Measurements from ENCODE around the gene RASSF5.

RASSF5 gene

DNA sequence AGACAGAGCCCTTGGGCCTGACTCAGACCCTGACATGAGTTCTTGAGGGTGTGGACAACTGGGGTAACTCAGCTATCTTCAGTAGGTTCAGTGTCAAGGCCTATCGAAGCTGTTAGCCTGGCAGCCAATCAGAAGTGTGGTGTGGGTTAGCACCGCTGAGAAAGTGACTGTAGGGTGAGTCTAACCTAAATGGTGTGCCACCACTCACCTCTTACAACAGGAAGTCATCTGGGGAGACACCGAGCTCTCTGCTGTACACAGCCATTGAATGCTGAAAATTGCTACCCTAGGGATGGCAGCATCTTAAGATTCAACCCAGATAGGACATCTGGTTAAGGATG, 44.6 kb downstream of the RASSF5 start:
- no peak overlapping the region for H3K4me3 ChIP-seq (ENCODE audit: low read depth, low read length)
- no peak for DNase-seq (ENCODE audit: low read depth)
- TF ChIP-seq, protein P1, sequence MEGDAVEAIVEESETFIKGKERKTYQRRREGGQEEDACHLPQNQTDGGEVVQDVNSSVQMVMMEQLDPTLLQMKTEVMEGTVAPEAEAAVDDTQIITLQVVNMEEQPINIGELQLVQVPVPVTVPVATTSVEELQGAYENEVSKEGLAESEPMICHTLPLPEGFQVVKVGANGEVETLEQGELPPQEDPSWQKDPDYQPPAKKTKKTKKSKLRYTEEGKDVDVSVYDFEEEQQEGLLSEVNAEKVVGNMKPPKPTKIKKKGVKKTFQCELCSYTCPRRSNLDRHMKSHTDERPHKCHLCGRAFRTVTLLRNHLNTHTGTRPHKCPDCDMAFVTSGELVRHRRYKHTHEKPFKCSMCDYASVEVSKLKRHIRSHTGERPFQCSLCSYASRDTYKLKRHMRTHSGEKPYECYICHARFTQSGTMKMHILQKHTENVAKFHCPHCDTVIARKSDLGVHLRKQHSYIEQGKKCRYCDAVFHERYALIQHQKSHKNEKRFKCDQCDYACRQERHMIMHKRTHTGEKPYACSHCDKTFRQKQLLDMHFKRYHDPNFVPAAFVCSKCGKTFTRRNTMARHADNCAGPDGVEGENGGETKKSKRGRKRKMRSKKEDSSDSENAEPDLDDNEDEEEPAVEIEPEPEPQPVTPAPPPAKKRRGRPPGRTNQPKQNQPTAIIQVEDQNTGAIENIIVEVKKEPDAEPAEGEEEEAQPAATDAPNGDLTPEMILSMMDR (IDR thresholded peaks at IDR 0.05; ENCODE audit: low read depth, low read length, missing control alignments), result no peak

DNA sequence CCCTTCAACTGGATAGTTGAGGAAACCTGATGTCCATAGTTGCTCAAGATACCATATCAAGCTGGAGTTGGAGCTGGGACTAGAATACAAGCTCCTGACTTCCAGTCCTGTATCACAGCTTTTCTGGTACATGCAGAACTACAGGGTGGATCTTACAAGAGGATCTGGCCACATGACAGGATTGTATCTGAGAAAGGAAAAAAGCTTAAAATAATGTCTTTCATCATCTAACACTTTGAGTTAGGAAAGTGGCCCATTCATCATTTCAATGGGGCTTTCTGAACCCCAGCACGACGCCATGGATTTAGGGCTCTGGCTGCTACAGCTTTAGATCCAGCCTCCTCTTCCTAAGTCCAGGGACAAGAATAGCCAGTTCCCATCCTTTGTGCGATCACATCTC, 46.9 kb downstream of the RASSF5 start:
- no peak for DNase-seq (ENCODE audit: low read depth)
- TF ChIP-seq, protein P1 (IDR thresholded peaks at IDR 0.05; ENCODE audit: low read depth, low read length, missing control alignments), result no peak
- no peak overlapping the region for H3K4me3 ChIP-seq (ENCODE audit: low read depth, low read length)

DNA sequence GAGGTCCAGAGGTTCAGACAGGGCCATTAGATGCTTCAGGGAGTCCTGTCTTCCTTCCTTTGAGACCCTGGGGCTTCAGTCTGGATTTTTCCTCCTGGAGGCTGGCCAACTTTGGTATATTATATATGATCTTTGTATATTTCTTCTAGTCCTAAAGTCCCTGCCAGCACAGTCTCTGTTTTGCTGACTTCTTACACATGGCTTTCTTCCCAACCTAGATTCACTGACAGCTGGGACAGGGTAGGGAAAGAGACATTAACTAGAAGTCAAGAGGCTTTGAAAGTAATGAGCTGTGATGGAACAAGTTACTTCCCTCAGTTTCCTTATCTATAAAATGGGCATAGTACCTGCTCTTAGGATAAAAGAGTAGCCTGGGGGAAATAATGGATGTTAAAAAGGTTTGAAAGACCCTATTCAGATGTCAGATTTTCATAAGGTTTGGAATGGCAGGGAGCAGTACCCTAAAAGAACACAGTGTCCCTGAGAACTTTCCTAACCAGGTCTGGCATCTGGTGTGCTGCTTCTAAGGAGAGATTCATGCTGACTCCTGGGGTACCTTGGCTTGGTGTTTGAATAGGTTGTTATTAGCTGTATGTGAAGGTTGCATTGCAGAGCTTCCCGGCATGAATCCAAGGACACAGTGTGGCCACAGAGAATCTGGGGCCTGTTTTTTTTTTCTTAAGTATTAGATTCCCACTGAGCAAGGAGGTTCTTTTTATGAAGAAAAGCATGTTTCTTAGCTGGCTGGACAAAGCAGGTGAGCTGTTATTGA, 47.6 kb downstream of the RASSF5 start:
- TF ChIP-seq, protein P1 (IDR thresholded peaks at IDR 0.05; ENCODE audit: low read depth, low read length, missing control alignments), result no peak
- DNase-seq (ENCODE audit: low read depth), result no peak
- H3K4me3 ChIP-seq (ENCODE audit: low read depth, low read length), result no peak overlapping the region; the same call in 1 of the 2 replicates

DNA sequence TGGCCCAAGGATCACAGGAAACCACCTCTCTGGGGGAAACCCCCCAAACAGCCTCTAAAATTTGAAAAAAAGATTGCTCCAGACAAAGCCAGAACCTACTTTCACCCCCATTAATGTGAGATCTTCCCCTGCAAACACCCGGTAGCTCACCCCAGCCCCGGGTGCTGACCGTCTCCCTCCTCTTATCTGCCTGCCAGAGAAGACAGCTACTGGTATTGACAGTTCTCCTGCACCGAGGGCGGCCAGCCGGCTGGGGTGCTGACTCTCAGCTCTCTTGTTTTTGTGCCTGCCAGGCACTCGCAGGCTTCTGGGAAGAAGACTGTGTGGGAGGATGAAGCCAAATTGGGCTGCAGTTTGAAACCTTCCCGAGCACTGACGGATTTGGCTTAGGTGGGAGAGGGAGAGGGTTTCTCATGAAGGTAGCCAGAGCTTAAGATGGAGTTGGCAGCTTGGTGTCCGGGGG, 48.2 kb downstream of the RASSF5 start:
- no peak for DNase-seq (ENCODE audit: low read depth)
- H3K4me3 ChIP-seq (ENCODE audit: low read depth, low read length), result no peak overlapping the region; the same call in 1 of the 2 replicates
- TF ChIP-seq, protein P1 (IDR thresholded peaks at IDR 0.05; ENCODE audit: low read depth, low read length, missing control alignments), result no peak

DNA sequence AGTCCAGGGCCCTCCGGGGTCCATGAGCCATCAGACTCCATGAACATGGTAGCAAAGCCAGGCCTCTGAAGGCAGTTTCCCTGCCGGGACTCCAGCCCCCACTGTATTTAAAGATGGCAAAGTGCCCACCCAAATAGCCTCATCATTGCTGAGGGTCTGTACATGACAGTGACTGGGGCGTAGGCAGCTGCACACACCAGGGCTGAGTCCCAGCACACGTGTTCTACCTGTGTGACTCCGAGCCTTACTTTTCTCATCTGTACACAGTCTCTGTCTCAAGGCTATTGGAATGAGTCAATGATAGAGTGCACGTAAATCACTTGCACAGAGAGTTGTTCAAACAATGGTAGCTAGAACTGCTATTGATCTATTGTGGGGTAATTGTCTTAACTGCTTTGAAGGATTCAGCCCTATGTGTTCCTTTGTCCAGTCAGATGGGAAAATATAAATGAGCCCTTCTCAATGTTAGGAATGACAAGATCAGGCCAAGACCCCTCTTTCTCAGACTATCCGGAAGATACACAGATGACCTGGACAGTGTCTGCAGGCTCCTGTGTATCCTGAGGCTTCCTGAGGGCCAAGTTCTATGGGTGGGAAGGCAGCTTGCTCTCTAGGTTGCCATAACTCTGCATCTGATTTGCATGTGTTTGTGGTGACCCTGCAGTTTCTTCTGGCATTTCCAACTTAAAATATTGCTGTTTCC, 48.9 kb downstream of the RASSF5 start:
- DNase-seq (ENCODE audit: low read depth), result no peak
- peak overlapping the region; percentile 81; the same call in 1 of the 2 replicates for H3K4me3 ChIP-seq (ENCODE audit: low read depth, low read length)
- TF ChIP-seq, protein P1 (IDR thresholded peaks at IDR 0.05; ENCODE audit: low read depth, low read length, missing control alignments), result no peak

DNA sequence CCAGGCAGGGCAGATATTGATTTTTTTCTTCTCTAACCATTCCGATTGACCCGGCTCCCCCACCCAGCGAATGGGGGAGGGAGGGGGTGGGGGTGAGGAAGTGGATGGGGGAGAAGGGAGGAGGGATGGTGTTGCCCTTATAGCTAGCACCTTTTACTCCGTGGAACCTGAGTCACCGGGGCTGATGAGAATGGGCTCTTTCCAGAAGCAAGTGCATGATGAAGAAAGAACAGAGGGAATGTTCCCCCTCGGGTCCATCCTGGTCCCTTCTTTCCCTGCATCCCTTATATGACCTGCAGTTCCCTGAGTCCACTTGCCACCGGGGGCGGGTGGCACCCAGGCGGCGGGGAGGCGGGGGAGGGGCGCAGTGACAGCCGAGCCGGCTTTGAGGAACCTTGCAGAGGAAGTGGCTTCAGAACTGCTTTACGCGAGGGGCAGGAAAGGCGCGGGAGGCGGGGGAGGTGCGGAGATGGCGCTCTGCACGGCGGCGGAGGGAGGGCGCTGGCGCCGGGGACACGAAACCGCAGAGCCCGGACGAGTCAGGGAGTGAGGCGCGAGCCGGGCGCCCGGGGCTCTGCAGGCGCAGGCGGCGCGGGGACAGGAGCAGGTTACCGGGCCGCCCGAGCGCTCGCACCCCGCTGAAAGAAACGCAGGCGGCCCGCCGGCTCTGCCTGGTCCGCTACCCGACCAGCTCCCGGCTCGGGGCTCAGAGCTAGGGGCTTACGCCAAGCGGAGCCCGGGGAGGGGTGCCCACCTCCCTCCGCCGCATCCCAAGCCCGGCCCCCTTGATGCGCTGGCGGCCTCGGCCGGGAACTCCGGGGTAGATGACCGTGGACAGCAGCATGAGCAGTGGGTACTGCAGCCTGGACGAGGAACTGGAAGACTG, 49.7 kb downstream of the RASSF5 start:
- DNase-seq (ENCODE audit: low read depth), result no peak
- H3K4me3 ChIP-seq (ENCODE audit: low read depth, low read length), result peak overlapping the region; percentile 81
- TF ChIP-seq, protein P1 (IDR thresholded peaks at IDR 0.05; ENCODE audit: low read depth, low read length, missing control alignments), result no peak
